Tibial artery (tissue), 4 donors: Measurements from ENCODE around the gene TSSK3.

Experiments
- DNase-seq, 2 donors: peaks; one replicate each; pipeline ENCODE4 v3.0.0-alpha.2; 2019
- H3K27ac ChIP-seq, 2 donors: fragments of 200-600 bp; sonication (generic) in 1 of 2; 1 replicate in 1 of 2; 2 replicates in 1 of 2; pipeline ENCODE4 v1.5.1; 2018 to 2019; ENCODE audit warnings: mild to moderate bottlenecking in 1 of 2
- H3K27me3 ChIP-seq, 2 donors: fragments of 200-600 bp; sonication (generic) in 1 of 2; one replicate each; pipeline versions ENCODE4 v1.5.1 to v1.6.0; 2016 to 2019
- H3K36me3 ChIP-seq, 3 donors: fragments of 200-600 bp; sonication (generic) in 2 of 3; one replicate each; pipeline ENCODE4 v1.5.1; 2016 to 2019; ENCODE audit warnings: mild to moderate bottlenecking in 2 of 3
- H3K4me1 ChIP-seq, 4 donors: fragments of 200-600 bp; sonication (generic) in 2 of 4; 1 replicate in 3 of 4; 2 replicates in 1 of 4; pipeline ENCODE4 v1.5.1; 2016 to 2019
- H3K4me3 ChIP-seq, 2 donors: fragments of 200-600 bp; sonication (generic) in 1 of 2; 1 replicate in 1 of 2; 2 replicates in 1 of 2; pipeline ENCODE4 v1.5.1; 2018 to 2019; ENCODE audit warnings: mild to moderate bottlenecking in 2 of 2
- H3K9me3 ChIP-seq, 3 donors: fragments of 200-600 bp; sonication (generic) in 1 of 3; one replicate each; pipeline ENCODE4 v1.5.1; 2016 to 2019
- intact Hi-C: fragments of 100-400 bp; cut with DNase I; formaldehyde crosslinking; loops from one replicate; pipeline ENCODE4 v1.15.0; 2023; ENCODE audit warnings: low total_unique reads
- TF ChIP-seq, protein P1 (sequence below), 2 experiments: fragments of 200-600 bp in 1 of 2; fragments of 450-650 bp in 1 of 2; IDR thresholded peaks; one replicate each; pipeline ENCODE4 v1.5.1; 2017 to 2019; ENCODE audit warnings: antibody characterized with exemption in 2 of 2, mild to moderate bottlenecking in 1 of 2, moderate library complexity in 1 of 2

Gene TSSK3

GRCh38 chr1:32334274-32334861 is 28.0 kb upstream of the TSSK3 start:
- Histone ChIP-seq H3K9me3 (no peaks in the 10 kb centered on the region), H3K4me3 (no peak overlapping the region), H3K4me1 (peaks cover 0 to 37% (median 21%) of the 10 kb centered on the region in 4 donors), H3K27ac (no peak overlapping the region), H3K27me3 (peaks cover 0 to 12% of the 10 kb centered on the region in 2 donors), H3K36me3 (peaks cover 34 to 38% (median 35%) of the 10 kb centered on the region in 3 donors)
- no peak for DNase-seq
- intact Hi-C loops, result no loop called here
- TF ChIP-seq, protein P1, sequence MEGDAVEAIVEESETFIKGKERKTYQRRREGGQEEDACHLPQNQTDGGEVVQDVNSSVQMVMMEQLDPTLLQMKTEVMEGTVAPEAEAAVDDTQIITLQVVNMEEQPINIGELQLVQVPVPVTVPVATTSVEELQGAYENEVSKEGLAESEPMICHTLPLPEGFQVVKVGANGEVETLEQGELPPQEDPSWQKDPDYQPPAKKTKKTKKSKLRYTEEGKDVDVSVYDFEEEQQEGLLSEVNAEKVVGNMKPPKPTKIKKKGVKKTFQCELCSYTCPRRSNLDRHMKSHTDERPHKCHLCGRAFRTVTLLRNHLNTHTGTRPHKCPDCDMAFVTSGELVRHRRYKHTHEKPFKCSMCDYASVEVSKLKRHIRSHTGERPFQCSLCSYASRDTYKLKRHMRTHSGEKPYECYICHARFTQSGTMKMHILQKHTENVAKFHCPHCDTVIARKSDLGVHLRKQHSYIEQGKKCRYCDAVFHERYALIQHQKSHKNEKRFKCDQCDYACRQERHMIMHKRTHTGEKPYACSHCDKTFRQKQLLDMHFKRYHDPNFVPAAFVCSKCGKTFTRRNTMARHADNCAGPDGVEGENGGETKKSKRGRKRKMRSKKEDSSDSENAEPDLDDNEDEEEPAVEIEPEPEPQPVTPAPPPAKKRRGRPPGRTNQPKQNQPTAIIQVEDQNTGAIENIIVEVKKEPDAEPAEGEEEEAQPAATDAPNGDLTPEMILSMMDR (IDR thresholded peaks at IDR 0.05), result no peak

DNA sequence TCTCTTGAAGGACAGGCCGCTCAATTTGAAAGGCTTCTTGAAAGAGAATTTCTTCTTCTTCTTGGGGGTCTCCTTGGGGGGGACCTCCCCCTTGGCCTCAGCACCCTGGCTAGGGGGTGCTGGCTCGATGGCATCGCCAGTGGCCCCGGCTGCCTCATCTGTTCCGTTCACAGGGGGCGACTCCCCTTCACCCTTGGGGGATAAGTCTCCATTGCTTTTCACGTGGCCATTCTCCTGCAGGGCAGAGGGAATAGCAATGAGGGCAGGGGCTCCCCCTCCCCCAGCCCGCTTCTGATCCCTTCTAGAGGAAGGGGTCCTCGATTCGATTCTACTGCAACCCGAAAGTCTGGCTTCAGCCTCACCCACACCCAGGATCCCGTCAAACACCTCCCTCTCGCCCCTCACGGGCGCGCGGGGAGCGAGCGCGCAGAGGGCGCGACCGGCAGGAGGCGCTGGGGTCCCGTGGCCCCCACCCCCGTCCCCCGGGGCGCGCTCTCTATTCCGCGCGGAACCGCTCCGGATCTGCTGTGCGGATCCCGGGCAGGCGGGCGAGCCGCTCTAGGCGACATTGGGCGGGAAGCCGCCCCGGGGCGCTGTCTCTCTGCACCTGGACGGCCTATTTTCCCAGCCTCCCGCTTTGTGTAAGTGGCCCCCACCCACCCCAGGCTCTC is 27.3 kb upstream of the TSSK3 start:
- TF ChIP-seq, protein P1 (IDR thresholded peaks at IDR 0.05), result peak; percentile 44 to 59
- DNase-seq, result no peak
- Histone ChIP-seq H3K4me3 (peak overlapping the region; percentile 55 to 78), H3K27ac (peak overlapping the region in 1 of 2 donors; percentile 11), H3K36me3 (peaks cover 28 to 31% (median 28%) of the 10 kb centered on the region in 3 donors), H3K9me3 (no peaks in the 10 kb centered on the region), H3K27me3 (peaks cover 0 to 12% of the 10 kb centered on the region in 2 donors), H3K4me1 (peaks cover 0 to 37% (median 21%) of the 10 kb centered on the region in 4 donors)
- intact Hi-C loops, result no loop called here

- H3K36me3 ChIP-seq, result peaks cover 24 to 27% (median 24%) of the 10 kb centered on the region in 3 donors
- no peak for DNase-seq
- H3K4me1 ChIP-seq, result peaks cover 0 to 37% (median 21%) of the 10 kb centered on the region in 4 donors
- H3K27ac ChIP-seq, result peak overlapping the region in 1 of 2 donors; percentile 11
- TF ChIP-seq, protein P1 (IDR thresholded peaks at IDR 0.05), result no peak
- peaks cover 0 to 12% of the 10 kb centered on the region in 2 donors for H3K27me3 ChIP-seq
- intact Hi-C loops, result no loop called here
- peak overlapping the region; percentile 55 to 78 for H3K4me3 ChIP-seq
- no peaks in the 10 kb centered on the region for H3K9me3 ChIP-seq
These were observed 26.9 kb upstream of the TSSK3 start for GRCh38 chr1:32335535-32335789.

- H3K27ac ChIP-seq, result peak within 1 kb of the TSS in 1 of 2 donors; percentile 11
- intact Hi-C loops, result no loop called here
- TF ChIP-seq, protein P1 (IDR thresholded peaks at IDR 0.05), result no peak
- peak; percentile 68 to 80 for DNase-seq
- no peaks in the 10 kb centered on the region for H3K9me3 ChIP-seq
- H3K4me1 ChIP-seq, result peaks cover 0 to 37% (median 21%) of the 10 kb centered on the region in 4 donors
- H3K4me3 ChIP-seq, result peak within 1 kb of the TSS; percentile 55 to 78
- H3K36me3 ChIP-seq, result peaks cover 18 to 22% (median 19%) of the 10 kb centered on the region in 3 donors
- peaks cover 0 to 12% of the 10 kb centered on the region in 2 donors for H3K27me3 ChIP-seq
These were observed 26.3 kb upstream of the TSSK3 start, which contains the start of gene MARCKSL1 for GRCh38 chr1:32335790-32336590. MARCKSL1 (minus strand) TSS chr1:32336233; CDS start chr1:32336033, 200 bp downstream.

DNA sequence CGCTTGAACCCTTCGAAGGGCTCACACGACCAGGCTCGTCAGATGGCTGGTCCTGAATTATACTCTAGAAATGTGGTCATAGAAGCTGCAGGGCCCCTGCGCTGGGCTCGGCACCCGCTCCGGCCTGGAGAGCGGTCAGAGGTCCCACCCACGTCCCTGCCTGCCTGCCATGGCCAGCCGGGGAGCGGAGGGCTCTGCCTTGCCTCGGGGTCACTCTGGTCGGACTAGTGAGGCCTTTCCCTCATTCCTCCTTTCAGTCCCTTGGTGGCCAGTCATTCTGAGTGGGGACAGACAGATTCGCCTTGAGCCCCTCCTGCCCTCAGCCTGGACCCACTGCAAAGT is 25.8 kb upstream of the TSSK3 start:
- H3K4me3 ChIP-seq, result peak overlapping the region; percentile 55 to 78
- intact Hi-C loops, result no loop called here

More for the DNA sequence above, 25.8 kb upstream of the TSSK3 start:
- H3K27me3 ChIP-seq, result peaks cover 0 to 12% of the 10 kb centered on the region in 2 donors
- H3K36me3 ChIP-seq, result peaks cover 14 to 16% (median 14%) of the 10 kb centered on the region in 3 donors
- DNase-seq, result no peak
- peak overlapping the region in 1 of 2 donors; percentile 11 for H3K27ac ChIP-seq
- no peaks in the 10 kb centered on the region for H3K9me3 ChIP-seq
- peaks cover 0 to 37% (median 21%) of the 10 kb centered on the region in 4 donors for H3K4me1 ChIP-seq
- TF ChIP-seq, protein P1 (IDR thresholded peaks at IDR 0.05), result no peak
